ENCODE measurements around the gene DCLK2. TPM values are rescaled to one million over a fixed set of nuclear protein-coding genes. Genes with fewer than 3 reads are reported as not detected.

DCLK2 gene
- polyA plus RNA-seq, 1 of the 3 experiments (the other 2 are of a cell fraction) = 10.1 TPM

- Histone ChIP-seq H3K9me3 (no peaks in the 10 kb centered on the region), H3K27ac (ENCODE audit: low read depth in 2 of 2, low read length in 1 of 2) (peak overlapping the region; percentile 89 to 96), H4K20me1 (ENCODE audit: insufficient read depth) (no peaks in the 10 kb centered on the region), H2AFZ (ENCODE audit: low read depth) (no peak overlapping the region), H3K4me2 (peak overlapping the region; percentile 60), H3K4me3 (ENCODE audit: low read depth in 2 of 2, low read length in 1 of 2) (0 out of 4 replicates have a peak overlapping the region, but pooled peaks of 1 of the 2 experiments have one; percentile 1), H3K36me3 (replicated peaks in 1 of 2; ENCODE audit: control insufficient read depth in 1 of 2, insufficient read depth in 2 of 2, low read length in 1 of 2) (peaks cover 37 to 41% of the 10 kb centered on the region in 2 experiments), H3K9ac (peak overlapping the region; percentile 61), H3F3A (replicated peaks; ENCODE audit: insufficient read depth) (peaks cover 52% of the 10 kb centered on the region), H3K4me1 (ENCODE audit: control insufficient read depth in 1 of 2, insufficient read depth in 2 of 2, low read depth in 1 of 2, low read length in 1 of 2) (peaks cover 28 to 47% of the 10 kb centered on the region in 2 experiments), H3K27me3 (ENCODE audit: insufficient read depth) (no peaks in the 10 kb centered on the region), H3K79me2 (ENCODE audit: insufficient read depth) (no peaks in the 10 kb centered on the region; the same call in 1 of the 2 replicates), H3K9me2 (no peaks in the 10 kb centered on the region)
- CTCF ChIA-PET = interaction anchor here (0.6 kb wide), 1 partner anchor 579 kb away, joined by 3 read pairs; no protein-coding TSS in a partner anchor
- TF ChIP-seq EZH2phosphoT487 (IDR thresholded peaks at IDR 0.05; ENCODE audit: borderline replicate concordance, low read depth) (no peak), MXI1 (IDR thresholded peaks at IDR 0.05; ENCODE audit: low read depth, low read length) (no peak), USF2 (IDR thresholded peaks at IDR 0.05; ENCODE audit: borderline replicate concordance, low read depth, low read length) (no peak), REST (IDR thresholded peaks at IDR 0.05; ENCODE audit: low read depth, low read length) (no peak), GATA2 (CRISPR knock-in tag; IDR thresholded peaks at IDR 0.05) (no peak), FOXJ3 (CRISPR knock-in tag; IDR thresholded peaks at IDR 0.05) (no peak), NRF1 (IDR thresholded peaks at IDR 0.05; ENCODE audit: low read depth, low read length) (no peak), NFIC (IDR thresholded peaks at IDR 0.05; ENCODE audit: borderline replicate concordance) (no peak)
- POLR2A ChIA-PET = no interaction called here
- no peak for DNase-seq
- 44% methylated on average over 6 of the region's 6 CpGs for WGBS (ENCODE audit: low lambda C conversion rate)
Measured at GRCh38 chr4:150235808-150236271, 157.6 kb downstream of the DCLK2 start.

- Histone ChIP-seq H3K4me3 (ENCODE audit: low read depth in 2 of 2, low read length in 1 of 2) (0 out of 4 replicates have a peak overlapping the region, but pooled peaks of 1 of the 2 experiments have one; percentile 1), H4K20me1 (ENCODE audit: insufficient read depth) (no peaks in the 10 kb centered on the region), H3K9me3 (no peaks in the 10 kb centered on the region), H3K9me2 (no peaks in the 10 kb centered on the region), H3K27ac (ENCODE audit: low read depth in 2 of 2, low read length in 1 of 2) (peak overlapping the region; percentile 89 to 96), H3K27me3 (ENCODE audit: insufficient read depth) (no peaks in the 10 kb centered on the region), H3F3A (replicated peaks; ENCODE audit: insufficient read depth) (peaks cover 52% of the 10 kb centered on the region), H3K9ac (peak overlapping the region; percentile 61; the same call in 1 of the 2 replicates), H3K79me2 (ENCODE audit: insufficient read depth) (no peaks in the 10 kb centered on the region; the same call in 1 of the 2 replicates), H2AFZ (ENCODE audit: low read depth) (no peak overlapping the region), H3K4me1 (ENCODE audit: control insufficient read depth in 1 of 2, insufficient read depth in 2 of 2, low read depth in 1 of 2, low read length in 1 of 2) (peaks cover 28 to 39% of the 10 kb centered on the region in 2 experiments), H3K36me3 (replicated peaks in 1 of 2; ENCODE audit: control insufficient read depth in 1 of 2, insufficient read depth in 2 of 2, low read length in 1 of 2) (peaks cover 44 to 49% of the 10 kb centered on the region in 2 experiments), H3K4me2 (peak overlapping the region; percentile 60)
- POLR2A ChIA-PET = no interaction called here
- TF ChIP-seq JUND (IDR thresholded peaks at IDR 0.05) (peak; percentile 53), RXRA (IDR thresholded peaks at IDR 0.05; ENCODE audit: borderline replicate concordance, low read depth) (no peak), USF2 (IDR thresholded peaks at IDR 0.05; ENCODE audit: borderline replicate concordance, low read depth, low read length) (no peak), FOSL2 (IDR thresholded peaks at IDR 0.05; ENCODE audit: borderline replicate concordance, low read depth) (peak; percentile 58; the same call in 1 of the 2 replicates), FOXJ3 (CRISPR knock-in tag; IDR thresholded peaks at IDR 0.05) (no peak), MAX (IDR thresholded peaks at IDR 0.05; ENCODE audit: low read depth) (no peak), GABPA (IDR thresholded peaks at IDR 0.05; ENCODE audit: low read depth) (no peak), NFIC (IDR thresholded peaks at IDR 0.05; ENCODE audit: borderline replicate concordance) (peak; percentile 14; the same call in 1 of the 2 replicates), EP300 (IDR thresholded peaks at IDR 0.05; ENCODE audit: borderline replicate concordance in 1 of 2, low read depth in 1 of 2, low read length in 1 of 2) (peak in 1 of 2 experiments; percentile 40; a peak in 1 of 4 replicates)
- TF ChIP-seq, protein P1, sequence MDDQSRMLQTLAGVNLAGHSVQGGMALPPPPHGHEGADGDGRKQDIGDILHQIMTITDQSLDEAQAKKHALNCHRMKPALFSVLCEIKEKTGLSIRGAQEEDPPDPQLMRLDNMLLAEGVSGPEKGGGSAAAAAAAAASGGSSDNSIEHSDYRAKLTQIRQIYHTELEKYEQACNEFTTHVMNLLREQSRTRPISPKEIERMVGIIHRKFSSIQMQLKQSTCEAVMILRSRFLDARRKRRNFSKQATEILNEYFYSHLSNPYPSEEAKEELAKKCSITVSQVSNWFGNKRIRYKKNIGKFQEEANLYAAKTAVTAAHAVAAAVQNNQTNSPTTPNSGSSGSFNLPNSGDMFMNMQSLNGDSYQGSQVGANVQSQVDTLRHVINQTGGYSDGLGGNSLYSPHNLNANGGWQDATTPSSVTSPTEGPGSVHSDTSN (IDR thresholded peaks at IDR 0.05) = peak; percentile 83
- CTCF ChIA-PET = interaction anchor here (0.6 kb wide), 1 partner anchor 578 kb away, joined by 3 read pairs; no protein-coding TSS in a partner anchor
- no peak for DNase-seq
Measured at GRCh38 chr4:150236626-150237025, 158.4 kb downstream of the DCLK2 start.

Measured in SK-N-SH (cell line).